ENCODE data around the gene CCDC12.

Gene CCDC12

GRCh38 chr3:46888705-46889104 lies 87.8 kb downstream of the CCDC12 start:
- no peak for DNase-seq

DNA sequence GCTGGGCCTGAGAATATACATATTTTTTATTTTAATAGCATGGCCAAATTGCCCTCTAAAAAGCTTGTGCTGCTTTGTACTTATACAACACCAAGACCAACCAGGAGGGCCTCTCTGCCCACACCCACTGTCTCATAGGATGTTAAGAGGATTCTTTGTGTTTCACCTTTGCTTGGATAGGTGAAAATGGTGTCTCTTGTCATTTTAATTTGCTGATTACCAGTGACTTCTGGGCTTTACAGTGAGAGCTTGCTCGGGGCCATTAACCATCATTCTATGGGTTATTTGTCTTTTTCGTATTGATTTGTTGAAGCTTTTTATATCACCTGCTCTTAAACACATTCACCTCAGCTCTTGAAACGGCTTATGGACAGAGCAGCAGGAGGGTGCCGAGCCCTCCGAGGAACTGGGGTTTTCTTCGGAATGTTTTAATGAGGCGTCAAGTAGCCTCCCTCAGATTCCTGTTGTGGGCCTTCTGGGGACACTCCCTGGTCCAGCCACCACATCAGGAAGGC lies 88.5 kb downstream of the CCDC12 start:
- DNase-seq: no peak

- no peak for DNase-seq
Measured at GRCh38 chr3:46885612-46886011, 90.9 kb downstream of the CCDC12 start.

DNA sequence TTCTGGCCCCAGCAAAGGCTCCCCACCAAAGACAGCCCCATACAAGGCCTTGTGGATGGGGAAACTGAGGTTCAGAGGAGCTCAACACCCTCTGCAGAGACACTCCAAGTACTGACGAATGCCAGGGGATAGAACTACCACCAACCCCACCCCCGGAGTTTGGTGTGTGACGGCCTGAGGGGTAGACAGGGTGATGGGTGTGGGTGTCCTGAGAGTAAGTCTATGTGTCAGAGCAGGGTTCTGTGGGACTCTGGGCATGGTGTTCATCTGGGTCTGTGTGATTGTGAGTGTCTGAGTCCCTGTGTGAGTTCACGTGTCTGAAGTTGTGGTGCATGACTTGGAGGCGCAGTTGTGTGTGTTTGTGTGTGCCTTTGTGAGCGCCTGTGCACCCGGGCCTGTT lies 91.6 kb downstream of the CCDC12 start:
- no peak for DNase-seq

DNA sequence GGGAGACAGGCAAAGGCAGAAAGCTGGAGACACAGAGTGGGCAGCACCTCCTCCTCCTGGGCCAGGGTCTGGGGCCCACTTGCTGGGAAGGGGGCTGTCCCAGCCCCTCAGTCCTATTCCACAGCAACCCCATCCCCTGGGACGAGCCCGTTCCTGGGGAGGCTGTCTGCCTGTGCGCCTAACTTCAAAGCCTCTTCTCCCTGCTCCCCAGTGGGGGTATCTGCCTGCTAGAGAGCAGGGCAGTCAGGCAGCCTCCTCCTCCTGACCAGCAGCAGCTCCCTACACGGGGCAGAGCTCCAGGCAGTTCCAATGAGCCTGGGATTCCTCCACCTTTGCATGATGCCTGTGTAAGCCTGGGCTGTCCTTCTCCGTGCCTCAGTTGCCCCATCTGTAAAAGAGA lies 92.1 kb downstream of the CCDC12 start:
- no peak for DNase-seq

- no peak for DNase-seq
Measured at GRCh38 chr3:46883830-46884185, 92.7 kb downstream of the CCDC12 start.

- DNase-seq: peak; percentile 16
Measured at GRCh38 chr3:46883054-46883829, 93.3 kb downstream of the CCDC12 start.

GRCh38 chr3:46882377-46883053 lies 94.0 kb downstream of the CCDC12 start:
- DNase-seq: no peak

- DNase-seq: peak; percentile 16
Measured at GRCh38 chr3:46881596-46882376, 94.8 kb downstream of the CCDC12 start.

GRCh38 chr3:46880884-46881595 lies 95.5 kb downstream of the CCDC12 start:
- no peak for DNase-seq

- no peak for DNase-seq
Measured at GRCh38 chr3:46878781-46879436, 97.6 kb downstream of the CCDC12 start.

GRCh38 chr3:46877406-46878125 lies 99.0 kb downstream of the CCDC12 start, which contains the start of gene PTH1R:
TSS of gene PTH1R (plus strand) at chr3:46877721. CDS start at chr3:46883560, 5,839 bp downstream.
- no peak for DNase-seq

GRCh38 chr3:46876313-46877300 lies 99.9 kb downstream of the CCDC12 start:
- no peak for DNase-seq

- DNase-seq: no peak
Measured at GRCh38 chr3:46875560-46875959, 101.0 kb downstream of the CCDC12 start.

- no peak for DNase-seq
Measured at GRCh38 chr3:46874430-46874829, 102.1 kb downstream of the CCDC12 start.

DNA sequence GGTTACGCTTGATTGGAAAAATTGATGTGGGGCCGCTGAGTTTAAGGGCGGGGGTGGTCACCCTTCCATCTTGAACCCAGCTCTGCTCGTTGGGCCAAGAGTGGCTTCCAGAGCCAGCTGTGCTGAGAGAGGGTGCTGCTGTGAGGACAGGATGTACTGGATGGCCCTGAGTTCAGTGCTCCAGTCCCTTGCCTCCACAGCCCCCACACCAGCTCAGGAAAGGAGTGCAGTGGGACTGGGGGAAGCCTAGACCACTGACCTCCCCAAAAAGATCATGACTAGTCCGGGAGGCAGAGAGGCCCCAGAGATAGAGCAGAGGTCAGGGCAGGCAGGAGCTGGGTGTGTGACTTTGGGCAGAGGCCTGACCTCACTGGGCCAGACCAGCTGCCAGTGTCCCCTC lies 103.0 kb downstream of the CCDC12 start:
- DNase-seq: no peak
